ENCODE measurements around the gene HYAL4.
"Not testable (repeated sequence)": the region's sequence is repeated elsewhere in the genome, so short reads cannot be mapped to it uniquely, and the experiment has no call there.

The HYAL4 gene

GRCh38 chr7:123883154-123883553, 38.2 kb downstream of the HYAL4 start:
- in situ Hi-C loops (cut with HindIII; ENCODE audit: low sequenced_read_pairs): no loop called here

GRCh38 chr7:123888192-123888591, 43.2 kb downstream of the HYAL4 start:
- in situ Hi-C loops (cut with HindIII; ENCODE audit: low sequenced_read_pairs): no loop called here

- in situ Hi-C loops (cut with HindIII; ENCODE audit: low sequenced_read_pairs): not testable (repeated sequence)
Measured at GRCh38 chr7:123894753-123895152, 49.8 kb downstream of the HYAL4 start.

DNA sequence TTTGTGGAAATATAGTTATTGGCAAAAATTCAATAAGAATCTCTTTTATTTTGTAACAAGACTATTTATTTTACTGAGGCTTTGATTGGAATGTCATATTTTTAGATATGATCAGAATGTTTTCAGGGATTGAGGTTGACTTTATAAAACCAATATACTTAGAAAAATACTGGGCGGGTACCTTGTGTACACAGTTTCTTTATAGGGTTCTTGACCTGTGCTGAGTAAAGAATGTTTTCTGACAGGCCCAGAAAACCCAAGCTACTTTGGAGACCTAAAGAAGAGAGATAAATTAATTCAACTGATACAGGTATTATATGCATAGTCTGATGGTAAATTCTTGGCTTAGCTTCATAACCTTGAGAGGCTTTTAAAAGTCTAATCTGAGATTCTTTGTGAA, 56.1 kb downstream of the HYAL4 start:
- in situ Hi-C loops (cut with HindIII; ENCODE audit: low sequenced_read_pairs): no loop called here

DNA sequence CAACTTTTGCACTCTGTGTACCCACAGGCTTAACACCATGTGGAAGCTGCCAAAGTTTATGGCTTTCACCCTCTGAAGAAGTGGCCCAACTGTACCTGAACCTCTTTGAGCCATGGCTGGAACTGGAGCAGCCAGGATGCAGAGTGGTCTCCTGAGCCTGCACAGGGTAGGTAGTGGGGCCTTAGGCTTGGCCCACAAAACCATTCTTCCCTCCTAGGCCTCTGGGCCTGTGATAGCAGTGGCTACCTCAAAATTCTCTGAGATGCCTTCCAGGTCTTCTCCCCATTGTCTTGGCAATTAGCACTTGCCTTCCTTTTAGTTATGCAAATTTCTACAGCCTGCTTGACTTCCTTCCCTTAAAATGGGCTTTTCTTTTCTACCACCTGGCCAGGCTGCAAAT, 60.7 kb downstream of the HYAL4 start:
- in situ Hi-C loops (cut with HindIII; ENCODE audit: low sequenced_read_pairs): no loop called here

DNA sequence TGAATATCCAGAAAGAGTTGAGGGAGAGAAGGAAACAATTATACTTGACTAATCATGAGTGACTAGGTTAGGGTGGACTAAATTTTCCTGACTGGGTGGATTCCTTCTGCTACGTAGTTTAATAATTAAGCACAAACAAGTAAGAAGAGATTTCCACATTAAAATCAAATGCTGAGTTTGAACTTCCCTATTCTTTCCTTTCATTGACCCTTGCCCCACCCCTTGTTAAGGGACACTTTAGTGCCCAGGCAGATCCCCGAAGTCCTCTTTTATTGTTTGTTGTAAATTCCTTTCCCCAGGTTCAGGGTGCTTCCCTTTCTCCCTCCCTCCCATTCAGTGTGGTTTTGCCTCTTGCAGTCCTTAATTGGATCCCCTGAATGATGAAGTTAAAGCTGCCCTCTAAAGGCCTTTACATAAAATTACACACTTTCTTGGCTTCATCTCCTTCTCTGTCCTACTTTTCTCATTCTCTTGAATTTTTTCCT, 71.3 kb downstream of the HYAL4 start:
- in situ Hi-C loops (cut with HindIII; ENCODE audit: low sequenced_read_pairs): no loop called here

- in situ Hi-C loops (cut with HindIII; ENCODE audit: low sequenced_read_pairs): no loop called here
Measured at GRCh38 chr7:123917878-123918277, 72.9 kb downstream of the HYAL4 start.

DNA sequence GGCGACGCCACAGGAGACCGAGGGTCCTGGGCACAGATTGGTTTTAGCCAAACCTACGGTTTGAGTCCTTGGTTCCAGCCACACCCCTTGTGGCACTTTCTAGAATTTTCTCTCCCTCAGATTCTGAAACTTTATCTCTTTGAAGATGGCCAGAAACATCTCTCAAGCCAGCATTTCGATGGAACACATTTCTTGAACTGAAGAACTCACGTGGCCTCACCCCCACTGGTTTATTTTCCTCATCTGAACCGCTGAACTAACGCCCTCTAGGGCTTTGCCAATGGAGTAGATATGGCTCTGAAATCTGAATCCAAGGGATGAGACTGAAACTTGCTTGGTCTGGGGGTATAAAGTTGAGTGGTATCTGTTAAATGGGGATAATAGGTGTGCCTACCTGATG, 73.3 kb downstream of the HYAL4 start:
- in situ Hi-C loops (cut with HindIII; ENCODE audit: low sequenced_read_pairs): no loop called here

GRCh38 chr7:123923599-123923998, 78.6 kb downstream of the HYAL4 start:
- in situ Hi-C loops (cut with HindIII; ENCODE audit: low sequenced_read_pairs): no loop called here

DNA sequence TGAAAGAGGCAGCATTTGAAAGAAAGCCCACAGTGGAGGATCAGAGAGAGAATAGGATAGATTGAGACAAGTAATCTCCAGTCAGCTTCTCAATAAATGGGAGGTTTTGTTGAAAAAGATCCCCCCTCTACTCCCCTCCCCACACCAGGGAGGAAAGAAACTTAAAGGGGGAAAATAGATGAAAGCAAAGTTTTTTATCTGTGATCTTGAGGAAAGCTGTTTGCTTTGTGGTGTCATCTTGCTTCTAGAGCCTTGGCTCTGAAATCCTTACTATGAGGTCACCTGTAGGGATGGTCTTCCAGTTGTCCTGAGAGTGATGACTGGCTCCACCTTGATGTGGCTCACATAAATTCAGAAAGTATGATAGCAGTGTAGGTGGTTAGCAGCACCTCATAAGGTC, 80.0 kb downstream of the HYAL4 start, which contains the start of gene SPAM1:
Gene SPAM1 (plus strand): TSS at position 301 of the 400 bp plus-strand sequence. CDS start 28,330 bp downstream, outside the sequence.
- in situ Hi-C loops (cut with HindIII; ENCODE audit: low sequenced_read_pairs): loop anchor here (5.0 kb wide), 1 partner anchor 37 kb away; no protein-coding TSS in a partner anchor
